SK-N-SH (cell line): ENCODE results near the gene RAB3IL1. TPM values are rescaled to one million over a fixed set of nuclear protein-coding genes. Genes with fewer than 3 reads are reported as not detected.

ENCODE experiments used
- CTCF ChIA-PET: fragments of 300-600, 350-600 bp; formaldehyde crosslinking; extraction: SDS; loops from one replicate; lab custom pipeline; 2021; lab: Yijun Ruan, JAX
- POLR2A ChIA-PET: fragments of 350-600 bp; sonication (Branson Sonifier 250); formaldehyde crosslinking; extraction: SDS; loops from one replicate; lab custom pipeline; 2020; ENCODE audit warnings: antibody characterized with exemption, inconsistent platforms; lab: Yijun Ruan, JAX
- DNase-seq: peaks from one replicate; pipeline ENCODE4 v3.0.0; 2012
- H2AFZ ChIP-seq: fragments of 200-600 bp; sonication (generic); 2 replicates; pipeline ENCODE4 v1.8.1; 2016; ENCODE audit warnings: antibody characterized with exemption, mild to moderate bottlenecking, low read depth
- H3F3A ChIP-seq: fragments of 200-600 bp; sonication (generic); replicated peaks from 2 replicates; pipeline ENCODE3; 2016; ENCODE audit warnings: antibody characterized with exemption, mild to moderate bottlenecking; ENCODE audit not compliant: insufficient read depth
- H3K27ac ChIP-seq, 2 experiments: fragments of 200-500 bp in 1 of 2; fragments of 200-600 bp in 1 of 2; sonication (Bioruptor generic) in 1 of 2; sonication (generic), shearing (Covaris generic) in 1 of 2; 2 replicates each; pipeline versions ENCODE4 v1.5.1 to v1.6.1; 2014 to 2016; ENCODE audit warnings: low read depth in 2 of 2, inconsistent platforms in 1 of 2, low read length in 1 of 2, mild to moderate bottlenecking in 1 of 2, mixed read lengths in 1 of 2
- H3K27me3 ChIP-seq: fragments of 200-600 bp; sonication (generic), shearing (Covaris generic); 2 replicates; pipeline ENCODE4 v1.6.1; 2016; ENCODE audit warnings: mixed run types; ENCODE audit not compliant: insufficient read depth
- H3K36me3 ChIP-seq, 2 experiments: fragments of 200-500 bp in 1 of 2; fragments of 200-600 bp in 1 of 2; sonication (Bioruptor generic) in 1 of 2; sonication (generic) in 1 of 2; replicated peaks in 1 of 2; 2 replicates each; pipeline versions ENCODE3 to v1.5.1; 2014 to 2016; ENCODE audit warnings: low read length in 1 of 2, mild to moderate bottlenecking in 1 of 2; ENCODE audit not compliant: insufficient read depth in 2 of 2, control insufficient read depth in 1 of 2
- H3K4me1 ChIP-seq, 2 experiments: fragments of 200-500 bp in 1 of 2; fragments of 200-600 bp in 1 of 2; sonication (Bioruptor generic) in 1 of 2; sonication (generic), shearing (Covaris generic) in 1 of 2; 2 replicates each; pipeline versions ENCODE4 v1.5.1 to v1.6.1; 2014 to 2016; ENCODE audit warnings: low read depth in 1 of 2, low read length in 1 of 2, mixed run types in 1 of 2; ENCODE audit not compliant: insufficient read depth in 2 of 2, control insufficient read depth in 1 of 2
- H3K4me2 ChIP-seq: fragments of 200-600 bp; sonication (generic), shearing (Covaris generic); 2 replicates; pipeline ENCODE4 v1.6.1; 2017; ENCODE audit warnings: mixed run types
- H3K4me3 ChIP-seq, 2 experiments: fragments of 200-500 bp in 1 of 2; fragments of 200-600 bp in 1 of 2; sonication (Bioruptor generic) in 1 of 2; sonication (generic), shearing (Covaris generic) in 1 of 2; 2 replicates each; pipeline versions ENCODE4 v1.5.1 to v1.8.1; 2014 to 2016; ENCODE audit warnings: low read depth in 2 of 2, inconsistent platforms in 1 of 2, low read length in 1 of 2, mild to moderate bottlenecking in 1 of 2, mixed read lengths in 1 of 2, moderate library complexity in 1 of 2
- H3K79me2 ChIP-seq: fragments of 200-600 bp; sonication (generic); 2 replicates; pipeline ENCODE4 v1.8.1; 2017; ENCODE audit warnings: mild to moderate bottlenecking; ENCODE audit not compliant: insufficient read depth
- H3K9ac ChIP-seq: fragments of 200-600 bp; sonication (generic); 2 replicates; pipeline ENCODE4 v1.6.1; 2017; ENCODE audit warnings: mixed run types
- H3K9me2 ChIP-seq: fragments of 200-600 bp; sonication (generic); 2 replicates; pipeline ENCODE4 v1.6.1; 2017; ENCODE audit warnings: mixed run types
- H3K9me3 ChIP-seq: fragments of 200-600 bp; sonication (generic); 2 replicates; pipeline ENCODE4 v1.6.1; 2017; ENCODE audit warnings: mixed run types, mild to moderate bottlenecking, moderate library complexity
- H4K20me1 ChIP-seq: fragments of 200-600 bp; sonication (generic); 2 replicates; pipeline ENCODE4 v1.6.1; 2017; ENCODE audit warnings: mild to moderate bottlenecking, mixed run types; ENCODE audit not compliant: insufficient read depth
- CHD2 ChIP-seq: fragments of 150-350 bp; IDR thresholded peaks from 2 replicates; pipeline ENCODE4 v1.6.1; 2018; ENCODE audit warnings: low read length; ENCODE audit not compliant: partially characterized antibody
- EP300 ChIP-seq, 2 experiments: IDR thresholded peaks; 2 replicates each; pipeline versions ENCODE4 v1.4.0 to v1.6.1; 2012; ENCODE audit warnings: borderline replicate concordance in 1 of 2, low read depth in 1 of 2, low read length in 1 of 2
- EZH2phosphoT487 ChIP-seq: fragments of 200-600 bp; sonication (generic); IDR thresholded peaks from 2 replicates; pipeline ENCODE4 v1.6.1; 2017; ENCODE audit warnings: low read depth, mixed run types, mild to moderate bottlenecking, antibody characterized with exemption, moderate library complexity, borderline replicate concordance
- FOSL2 ChIP-seq: IDR thresholded peaks from 2 replicates; pipeline ENCODE4 v1.4.0; 2012; ENCODE audit warnings: low read depth, mild to moderate bottlenecking, moderate library complexity, borderline replicate concordance
- FOXJ3 ChIP-seq: sonication (generic); formaldehyde crosslinking; IDR thresholded peaks from 2 replicates; pipeline ENCODE4 v1.5.1; 2020; ENCODE audit warnings: mild to moderate bottlenecking, missing genetic modification reagents
- GABPA ChIP-seq: IDR thresholded peaks from 2 replicates; pipeline ENCODE4 v1.4.0; 2012; ENCODE audit warnings: low read depth, mild to moderate bottlenecking
- JUND ChIP-seq: IDR thresholded peaks from 2 replicates; pipeline ENCODE4 v1.4.0; 2012
- MEF2A ChIP-seq: IDR thresholded peaks from 2 replicates; pipeline ENCODE4 v1.4.0; 2012; ENCODE audit warnings: low read depth, borderline replicate concordance
- MXI1 ChIP-seq: IDR thresholded peaks from 2 replicates; pipeline ENCODE4 v1.6.1; 2012; ENCODE audit warnings: mild to moderate bottlenecking, low read depth, low read length, improper control_type of control experiment
- NFIC ChIP-seq: IDR thresholded peaks from 2 replicates; pipeline ENCODE4 v1.4.0; 2012; ENCODE audit warnings: borderline replicate concordance
- REST ChIP-seq: IDR thresholded peaks from 2 replicates; pipeline ENCODE4 v1.6.1; 2012; ENCODE audit warnings: mild to moderate bottlenecking, low read depth, low read length, moderate library complexity
- TAF1 ChIP-seq: IDR thresholded peaks from 2 replicates; pipeline ENCODE4 v1.6.1; 2012; ENCODE audit warnings: low read depth, mild to moderate bottlenecking, low read length, moderate library complexity, borderline replicate concordance
- TEAD4 ChIP-seq: IDR thresholded peaks from 2 replicates; pipeline ENCODE4 v1.4.0; 2012; ENCODE audit warnings: mild to moderate bottlenecking, borderline replicate concordance; ENCODE audit not compliant: insufficient read depth
- YY1 ChIP-seq: IDR thresholded peaks from 2 replicates; pipeline ENCODE4 v1.4.0; 2012; ENCODE audit warnings: low read depth, mild to moderate bottlenecking
- WGBS: methylation state at CpG from one replicate; pipeline ENCODE4 v1.1.6; 2017; ENCODE audit warnings: low lambda C conversion rate; 5-methylcytosine and 5-hydroxymethylcytosine counted together
- polyA plus RNA-seq, 3 experiments: library from polyadenylated mRNA; depleted of rRNA; stranded (reverse); fragments of >200 nt; gene quantifications; 2 replicates each; pipeline ENCODE4 v1.2.3, GENCODE V29; 2012
- TF ChIP-seq, protein P1 (sequence below): fragments of 150-350 bp; IDR thresholded peaks from 2 replicates; pipeline ENCODE4 v1.6.1; 2016; ENCODE audit warnings: mild to moderate bottlenecking, low read depth, low read length
- TF ChIP-seq, protein P2 (sequence below): IDR thresholded peaks from 2 replicates; pipeline ENCODE4 v1.4.0; 2012; ENCODE audit warnings: low read depth, borderline replicate concordance
- TF ChIP-seq, protein P3 (sequence below): fragments of 200-600 bp; sonication (generic); IDR thresholded peaks from 2 replicates; pipeline ENCODE4 v1.6.1; 2017; ENCODE audit warnings: antibody characterized with exemption, mild to moderate bottlenecking, moderate library complexity
- TF ChIP-seq, protein P4 (sequence below): fragments of 150-350 bp; IDR thresholded peaks from 2 replicates; pipeline ENCODE4 v1.6.1; 2017; ENCODE audit warnings: antibody characterized with exemption, low read length, low read depth, borderline replicate concordance

RAB3IL1 gene
- polyA plus RNA-seq, 1 of the 3 experiments (the other 2 are of a cell fraction): 10.2 TPM

- CTCF ChIA-PET: interaction anchor here (0.6 to 8.9 kb wide), 7 partner anchors 16 to 404 kb away, joined by 3 to 106 read pairs (median 4); no protein-coding TSS in a partner anchor
- DNase-seq: no peak
- WGBS: 93% methylated on average over 6 of the region's 6 CpGs
Measured at GRCh38 chr11:61918938-61919704, 1.8 kb upstream of the RAB3IL1 start.

More at GRCh38 chr11:61918938-61919704, 1.8 kb upstream of the RAB3IL1 start:
- Histone ChIP-seq H3K27ac (no peak overlapping the region), H3K9me2 (no peaks in the 10 kb centered on the region), H3K4me1 (peaks cover 20 to 46% of the 10 kb centered on the region in 2 experiments), H3K27me3 (no peaks in the 10 kb centered on the region), H4K20me1 (no peaks in the 10 kb centered on the region), H3K79me2 (no peaks in the 10 kb centered on the region), H3K36me3 (no peaks in the 10 kb centered on the region), H3K9ac (no peak overlapping the region), H3K4me3 (no peak overlapping the region), H3F3A (no peaks in the 10 kb centered on the region), H2AFZ (no peak overlapping the region), H3K9me3 (no peaks in the 10 kb centered on the region), H3K4me2 (no peak overlapping the region)
- TF ChIP-seq MXI1 (no peak), EZH2phosphoT487 (no peak), JUND (no peak), TAF1 (no peak), FOXJ3 (CRISPR knock-in tag) (no peak), FOSL2 (no peak), MEF2A (no peak), YY1 (no peak), GABPA (no peak), NFIC (no peak), TEAD4 (no peak), EP300 (IDR thresholded peaks at IDR 0.05; ENCODE audit: borderline replicate concordance in 1 of 2, low read depth in 1 of 2, low read length in 1 of 2) (no peak), REST (no peak), CHD2 (no peak)
- TF ChIP-seq, protein P1, sequence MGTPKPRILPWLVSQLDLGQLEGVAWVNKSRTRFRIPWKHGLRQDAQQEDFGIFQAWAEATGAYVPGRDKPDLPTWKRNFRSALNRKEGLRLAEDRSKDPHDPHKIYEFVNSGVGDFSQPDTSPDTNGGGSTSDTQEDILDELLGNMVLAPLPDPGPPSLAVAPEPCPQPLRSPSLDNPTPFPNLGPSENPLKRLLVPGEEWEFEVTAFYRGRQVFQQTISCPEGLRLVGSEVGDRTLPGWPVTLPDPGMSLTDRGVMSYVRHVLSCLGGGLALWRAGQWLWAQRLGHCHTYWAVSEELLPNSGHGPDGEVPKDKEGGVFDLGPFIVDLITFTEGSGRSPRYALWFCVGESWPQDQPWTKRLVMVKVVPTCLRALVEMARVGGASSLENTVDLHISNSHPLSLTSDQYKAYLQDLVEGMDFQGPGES: no peak
- TF ChIP-seq, protein P2, sequence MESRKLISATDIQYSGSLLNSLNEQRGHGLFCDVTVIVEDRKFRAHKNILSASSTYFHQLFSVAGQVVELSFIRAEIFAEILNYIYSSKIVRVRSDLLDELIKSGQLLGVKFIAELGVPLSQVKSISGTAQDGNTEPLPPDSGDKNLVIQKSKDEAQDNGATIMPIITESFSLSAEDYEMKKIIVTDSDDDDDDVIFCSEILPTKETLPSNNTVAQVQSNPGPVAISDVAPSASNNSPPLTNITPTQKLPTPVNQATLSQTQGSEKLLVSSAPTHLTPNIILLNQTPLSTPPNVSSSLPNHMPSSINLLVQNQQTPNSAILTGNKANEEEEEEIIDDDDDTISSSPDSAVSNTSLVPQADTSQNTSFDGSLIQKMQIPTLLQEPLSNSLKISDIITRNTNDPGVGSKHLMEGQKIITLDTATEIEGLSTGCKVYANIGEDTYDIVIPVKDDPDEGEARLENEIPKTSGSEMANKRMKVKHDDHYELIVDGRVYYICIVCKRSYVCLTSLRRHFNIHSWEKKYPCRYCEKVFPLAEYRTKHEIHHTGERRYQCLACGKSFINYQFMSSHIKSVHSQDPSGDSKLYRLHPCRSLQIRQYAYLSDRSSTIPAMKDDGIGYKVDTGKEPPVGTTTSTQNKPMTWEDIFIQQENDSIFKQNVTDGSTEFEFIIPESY: no peak
- TF ChIP-seq, protein P3, sequence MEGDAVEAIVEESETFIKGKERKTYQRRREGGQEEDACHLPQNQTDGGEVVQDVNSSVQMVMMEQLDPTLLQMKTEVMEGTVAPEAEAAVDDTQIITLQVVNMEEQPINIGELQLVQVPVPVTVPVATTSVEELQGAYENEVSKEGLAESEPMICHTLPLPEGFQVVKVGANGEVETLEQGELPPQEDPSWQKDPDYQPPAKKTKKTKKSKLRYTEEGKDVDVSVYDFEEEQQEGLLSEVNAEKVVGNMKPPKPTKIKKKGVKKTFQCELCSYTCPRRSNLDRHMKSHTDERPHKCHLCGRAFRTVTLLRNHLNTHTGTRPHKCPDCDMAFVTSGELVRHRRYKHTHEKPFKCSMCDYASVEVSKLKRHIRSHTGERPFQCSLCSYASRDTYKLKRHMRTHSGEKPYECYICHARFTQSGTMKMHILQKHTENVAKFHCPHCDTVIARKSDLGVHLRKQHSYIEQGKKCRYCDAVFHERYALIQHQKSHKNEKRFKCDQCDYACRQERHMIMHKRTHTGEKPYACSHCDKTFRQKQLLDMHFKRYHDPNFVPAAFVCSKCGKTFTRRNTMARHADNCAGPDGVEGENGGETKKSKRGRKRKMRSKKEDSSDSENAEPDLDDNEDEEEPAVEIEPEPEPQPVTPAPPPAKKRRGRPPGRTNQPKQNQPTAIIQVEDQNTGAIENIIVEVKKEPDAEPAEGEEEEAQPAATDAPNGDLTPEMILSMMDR: no peak
- TF ChIP-seq, protein P4, sequence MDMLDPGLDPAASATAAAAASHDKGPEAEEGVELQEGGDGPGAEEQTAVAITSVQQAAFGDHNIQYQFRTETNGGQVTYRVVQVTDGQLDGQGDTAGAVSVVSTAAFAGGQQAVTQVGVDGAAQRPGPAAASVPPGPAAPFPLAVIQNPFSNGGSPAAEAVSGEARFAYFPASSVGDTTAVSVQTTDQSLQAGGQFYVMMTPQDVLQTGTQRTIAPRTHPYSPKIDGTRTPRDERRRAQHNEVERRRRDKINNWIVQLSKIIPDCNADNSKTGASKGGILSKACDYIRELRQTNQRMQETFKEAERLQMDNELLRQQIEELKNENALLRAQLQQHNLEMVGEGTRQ: no peak
- POLR2A ChIA-PET: no interaction called here
